RPMI8226 (cell line): ENCODE measurements around the gene PRKD2.
"Not testable (repeated sequence)": the region's sequence is repeated elsewhere in the genome, so short reads cannot be mapped to it uniquely, and the experiment has no call there.

Experiments
- DNase-seq: peaks from one replicate; pipeline ENCODE4 v3.0.0-alpha.2; 2015

PRKD2 gene

DNA sequence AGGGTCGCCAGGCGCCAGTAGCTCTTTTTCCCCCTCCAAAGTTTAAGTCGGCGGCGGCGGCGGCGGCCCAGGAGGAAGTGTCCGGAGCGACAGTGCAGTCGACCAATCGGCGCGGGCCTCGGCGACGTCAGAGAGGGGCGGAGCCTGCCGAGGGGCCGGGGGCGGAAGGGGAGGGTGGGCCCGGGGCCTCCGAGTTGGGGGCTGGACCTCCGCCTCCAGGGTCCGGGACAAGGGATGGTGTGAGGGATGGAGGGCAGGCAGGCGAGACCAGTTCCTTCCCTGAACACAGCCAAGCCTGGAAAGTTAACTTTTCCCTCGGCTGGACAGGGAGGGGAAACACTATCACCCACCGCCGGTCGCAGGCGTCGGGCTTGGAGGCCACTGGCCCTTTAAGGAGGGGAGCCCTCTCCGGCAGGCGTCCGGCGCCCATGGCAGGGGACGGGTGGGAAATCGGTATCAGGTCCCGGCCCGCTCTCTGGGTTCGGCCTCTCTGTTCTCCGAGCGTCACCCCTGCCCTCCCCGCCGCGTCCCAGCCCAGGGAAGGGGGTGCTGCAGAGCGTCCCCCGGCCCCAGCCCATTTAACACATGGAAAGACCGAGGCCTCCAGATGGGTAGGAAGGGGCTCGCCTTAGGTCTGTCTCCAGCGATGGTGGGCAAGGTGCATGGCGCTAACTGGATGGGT lies at the start of gene PRKD2:
Gene PRKD2 (minus strand): TSS at position 81 of the 682 bp plus-strand sequence. CDS start 744 bp downstream, outside the sequence.
- DNase-seq, result peak; percentile 84

DNA sequence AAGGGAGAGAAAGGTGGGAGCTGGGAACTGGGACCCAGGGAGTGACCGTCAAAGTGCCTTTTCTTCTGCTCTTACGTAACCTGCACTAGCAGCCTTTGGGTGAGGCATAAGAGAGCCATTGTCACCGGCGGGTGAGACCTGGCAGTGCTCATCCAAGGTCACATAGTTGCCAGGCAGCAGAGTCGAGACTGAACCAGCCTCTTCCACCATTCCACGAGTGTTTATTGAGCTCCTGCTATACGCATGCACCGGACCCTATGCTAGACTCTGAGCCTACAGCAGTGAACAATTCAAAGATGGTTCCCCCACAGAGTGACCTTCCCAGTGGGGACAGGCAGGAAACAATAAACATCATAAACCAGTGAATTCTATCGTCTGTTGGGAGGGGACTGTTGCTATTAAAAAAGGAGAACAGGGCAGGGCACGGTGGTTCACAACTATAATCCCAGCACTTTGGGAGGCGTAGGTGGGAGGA lies 47.9 kb upstream of the PRKD2 start:
- DNase-seq, result no peak

DNA sequence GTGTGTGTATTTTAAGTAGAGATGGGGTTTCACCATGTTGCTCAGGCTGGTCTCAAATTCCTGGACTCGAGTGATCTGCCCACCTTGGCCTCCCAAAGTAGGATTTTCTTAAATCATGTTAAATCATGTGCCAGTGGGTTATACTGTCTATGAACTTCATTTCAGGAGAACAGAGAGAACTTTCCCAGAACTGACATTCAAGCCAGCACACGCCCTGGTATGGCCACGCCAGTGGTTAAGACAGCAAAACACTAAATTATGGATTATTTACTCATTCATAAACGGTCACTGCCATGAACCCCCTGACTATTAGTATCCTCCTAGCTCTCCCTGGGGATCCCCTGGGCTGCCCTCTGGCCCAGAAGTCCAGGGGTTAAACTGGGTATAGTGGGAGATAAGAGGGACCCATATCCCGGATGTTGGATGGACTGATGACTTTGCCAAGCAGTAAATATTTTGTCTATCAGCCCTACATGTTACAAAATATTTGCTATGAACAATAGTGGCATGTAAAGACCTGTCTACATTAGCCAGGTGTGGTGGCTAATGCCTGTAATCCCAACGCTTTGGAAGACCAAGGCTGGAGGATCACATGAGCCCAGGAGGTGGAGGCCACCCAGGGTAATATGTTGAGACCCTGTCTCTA lies 45.5 kb upstream of the PRKD2 start:
- no peak for DNase-seq

DNA sequence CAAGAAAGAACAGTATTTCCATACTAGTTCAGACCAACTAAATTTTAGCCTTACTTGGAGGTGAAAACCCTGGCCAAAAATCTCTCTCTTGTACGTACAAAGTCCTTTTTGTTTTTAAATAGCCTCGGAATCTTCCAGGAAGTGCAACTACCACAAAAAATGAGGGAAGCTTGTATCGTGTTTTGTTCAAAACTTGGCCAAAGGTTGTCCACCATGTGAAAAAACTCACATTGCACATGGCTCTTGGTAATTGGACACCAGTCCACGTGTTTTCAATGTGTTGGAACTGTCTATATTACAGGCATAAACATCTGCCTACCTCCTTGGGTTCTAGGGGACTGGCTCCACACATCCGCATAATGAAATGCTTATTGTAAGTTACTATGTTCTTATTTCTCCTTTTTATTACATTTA lies 44.5 kb upstream of the PRKD2 start:
- DNase-seq, result no peak

DNA sequence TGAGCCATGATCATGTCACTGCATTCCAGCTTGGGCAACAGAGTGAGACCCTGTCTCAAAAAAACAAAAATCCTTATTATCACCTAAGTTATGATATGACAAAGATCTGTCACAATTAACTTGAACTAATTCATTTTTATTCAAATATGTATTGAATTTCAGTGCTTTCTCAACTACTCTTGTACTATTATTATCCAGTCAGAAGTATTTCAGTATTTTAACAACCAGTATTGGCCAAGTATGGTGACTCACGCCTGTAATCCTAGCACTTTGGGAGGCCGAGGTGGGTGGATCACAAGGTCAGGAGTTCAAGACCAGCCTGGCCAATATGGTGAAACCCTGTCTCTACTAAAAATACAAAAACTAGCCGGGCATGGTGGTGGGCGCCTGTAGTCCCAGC lies 44.0 kb upstream of the PRKD2 start:
- not testable (repeated sequence) for DNase-seq

DNA sequence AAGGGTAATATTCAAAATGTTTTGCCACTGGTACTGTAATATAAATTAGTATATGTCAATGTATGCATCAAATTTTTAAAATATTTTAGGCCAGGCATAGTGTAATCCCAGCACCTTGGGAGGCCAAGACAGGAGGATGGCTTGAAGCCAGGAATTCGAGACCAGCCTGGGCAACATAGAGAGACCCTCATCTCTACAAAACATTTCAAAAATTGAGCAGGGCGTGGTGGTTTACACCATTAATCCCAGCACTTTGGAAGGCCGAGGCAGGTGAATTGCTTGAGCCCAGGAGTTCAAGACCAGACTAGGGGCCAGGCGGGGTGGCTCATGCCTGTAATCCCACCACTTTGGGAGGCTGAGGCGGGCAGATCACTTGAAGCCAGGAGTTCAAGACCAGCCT lies 43.4 kb upstream of the PRKD2 start:
- no peak for DNase-seq

DNA sequence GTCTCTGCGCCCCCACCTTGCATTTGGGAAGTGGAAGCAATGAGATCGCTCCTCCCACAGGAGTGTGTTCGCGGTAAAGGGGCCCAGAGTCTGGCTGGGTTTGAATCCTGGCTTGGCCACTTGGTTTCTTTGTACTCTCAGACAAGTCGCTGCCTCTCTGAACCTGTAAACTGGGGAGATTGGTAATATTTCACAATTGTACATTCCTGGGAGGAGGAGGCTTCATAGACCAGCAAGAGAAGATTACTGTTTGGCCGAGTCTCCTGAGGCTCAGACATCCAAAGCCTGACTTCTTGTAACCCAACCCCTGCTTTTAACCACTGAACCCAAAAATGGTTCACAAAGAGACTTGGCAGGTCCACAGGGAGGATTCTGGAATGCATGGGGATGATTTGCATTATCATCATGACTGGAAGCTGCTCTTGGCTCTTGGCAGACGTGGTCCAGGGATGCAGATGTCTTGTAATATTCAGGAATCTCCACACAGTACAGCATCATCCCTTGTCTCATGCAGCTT lies 43.0 kb upstream of the PRKD2 start:
- DNase-seq, result no peak

DNA sequence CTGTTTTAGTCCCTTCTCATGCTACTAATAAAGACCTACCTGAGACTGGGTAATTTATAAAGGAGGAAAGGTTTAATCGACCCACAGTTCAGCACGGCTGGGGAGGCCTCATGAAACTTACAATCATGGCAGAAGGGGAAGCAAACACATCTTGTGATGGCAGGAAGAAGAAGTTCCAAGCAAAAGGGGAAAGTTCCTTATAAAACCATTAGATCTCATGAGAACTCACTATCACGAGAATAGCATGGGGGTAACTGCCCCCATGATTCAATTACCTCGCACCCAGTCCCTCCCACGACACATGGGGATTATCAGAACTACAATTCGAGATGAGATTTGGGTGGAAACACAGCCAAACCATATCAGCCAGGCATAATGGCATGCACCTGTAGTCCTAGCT lies 42.3 kb upstream of the PRKD2 start:
- DNase-seq, result no peak

DNA sequence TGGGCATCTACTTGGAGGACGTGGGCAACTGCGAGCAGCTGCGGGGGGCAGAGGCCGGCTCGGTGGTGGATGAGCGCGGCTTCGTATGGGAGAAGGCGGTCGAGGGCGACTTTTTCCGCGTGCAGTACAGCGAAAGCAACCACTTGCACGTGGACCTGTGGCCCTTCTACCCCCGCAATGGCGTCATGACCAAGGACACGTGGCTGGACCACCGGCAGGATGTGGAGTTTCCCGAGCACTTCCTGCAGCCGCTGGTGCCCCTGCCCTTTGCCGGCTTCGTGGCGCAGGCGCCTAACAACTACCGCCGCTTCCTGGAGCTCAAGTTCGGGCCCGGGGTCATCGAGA lies 39.6 kb upstream of the PRKD2 start:
- no peak for DNase-seq

DNA sequence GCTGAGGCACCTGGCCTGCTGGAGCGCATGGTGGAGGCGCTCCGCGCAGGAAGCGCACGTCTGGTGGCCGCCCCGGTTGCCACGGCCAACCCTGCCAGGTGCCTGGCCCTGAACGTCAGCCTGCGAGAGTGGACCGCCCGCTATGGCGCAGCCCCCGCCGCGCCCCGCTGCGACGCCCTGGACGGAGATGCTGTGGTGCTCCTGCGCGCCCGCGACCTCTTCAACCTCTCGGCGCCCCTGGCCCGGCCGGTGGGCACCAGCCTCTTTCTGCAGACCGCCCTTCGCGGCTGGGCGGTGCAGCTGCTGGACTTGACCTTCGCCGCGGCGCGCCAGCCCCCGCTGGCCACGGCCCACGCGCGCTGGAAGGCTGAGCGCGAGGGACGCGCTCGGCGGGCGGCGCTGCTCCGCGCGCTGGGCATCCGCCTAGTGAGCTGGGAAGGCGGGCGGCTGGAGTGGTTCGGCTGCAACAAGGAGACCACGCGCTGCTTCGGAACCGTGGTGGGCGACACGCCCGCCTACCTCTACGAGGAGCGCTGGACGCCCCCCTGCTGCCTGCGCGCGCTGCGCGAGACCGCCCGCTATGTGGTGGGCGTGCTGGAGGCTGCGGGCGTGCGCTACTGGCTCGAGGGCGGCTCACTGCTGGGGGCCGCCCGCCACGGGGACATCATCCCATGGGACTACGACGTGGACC lies 39.1 kb upstream of the PRKD2 start:
- DNase-seq, result no peak

DNA sequence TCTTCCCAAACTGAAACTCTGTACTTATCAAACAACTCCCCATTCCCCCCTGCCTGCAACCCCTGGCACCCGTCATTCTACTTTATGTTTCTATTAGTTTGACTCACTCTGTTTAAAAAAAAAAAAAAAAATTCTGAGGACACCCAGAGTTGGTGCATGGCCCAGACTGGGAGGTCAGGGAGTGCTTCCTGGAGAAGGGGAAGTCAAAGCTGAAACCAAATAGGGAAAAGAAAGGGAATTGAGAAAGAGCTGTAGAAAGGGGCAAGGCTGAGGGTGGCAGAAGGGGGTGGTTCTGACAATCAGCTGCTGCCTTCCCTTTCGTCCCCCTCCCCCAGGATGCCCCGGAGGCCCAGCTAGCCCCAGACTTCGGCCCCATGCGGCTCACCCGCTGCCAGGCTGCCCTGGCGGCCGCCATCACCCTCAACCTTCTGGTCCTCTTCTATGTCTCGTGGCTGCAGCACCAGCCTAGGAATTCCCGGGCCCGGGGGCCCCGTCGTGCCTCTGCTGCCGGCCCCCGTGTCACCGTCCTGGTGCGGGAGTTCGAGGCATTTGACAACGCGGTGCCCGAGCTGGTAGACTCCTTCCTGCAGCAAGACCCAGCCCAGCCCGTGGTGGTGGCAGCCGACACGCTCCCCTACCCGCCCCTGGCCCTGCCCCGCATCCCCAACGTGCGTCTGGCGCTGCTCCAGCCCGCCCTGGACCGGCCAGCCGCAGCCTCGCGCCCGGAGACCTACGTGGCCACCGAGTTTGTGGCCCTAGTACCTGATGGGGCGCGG lies 38.4 kb upstream of the PRKD2 start:
- no peak for DNase-seq

DNA sequence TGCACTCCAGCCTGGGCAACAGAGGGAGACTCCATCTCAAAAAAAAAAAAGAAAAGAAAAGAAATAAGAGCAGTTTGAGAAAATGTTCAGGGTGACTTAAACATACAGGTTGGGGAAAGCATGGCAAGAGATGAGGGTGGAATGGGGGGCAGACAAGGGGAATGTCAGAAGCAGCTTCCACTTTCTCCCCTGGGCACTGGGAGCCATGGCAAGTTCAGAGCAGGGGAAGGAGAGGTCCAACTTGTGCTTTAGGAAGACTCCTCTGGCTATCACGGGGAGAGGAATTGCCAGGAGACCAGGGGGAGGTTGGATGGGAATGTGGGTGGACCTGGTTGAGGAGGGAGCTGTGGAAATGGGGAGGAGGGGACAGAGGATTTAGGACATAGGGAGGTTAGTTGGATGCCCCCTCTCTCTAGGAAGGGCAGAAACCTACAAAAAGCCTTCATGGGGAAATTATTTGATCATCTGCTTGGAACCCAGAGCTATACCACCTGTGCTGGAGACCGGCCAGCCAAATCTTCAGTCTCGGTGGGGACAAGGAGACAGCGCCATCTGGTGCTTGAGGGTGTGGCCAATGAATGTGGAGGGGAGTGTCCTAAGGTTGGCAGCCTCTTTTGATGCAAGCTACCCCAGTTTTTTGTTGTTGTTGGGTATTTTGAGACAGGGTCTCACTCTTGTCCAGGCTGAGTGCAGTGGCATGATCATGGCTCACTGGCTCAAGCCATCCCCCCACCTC lies 36.7 kb upstream of the PRKD2 start:
- peak; percentile 88 for DNase-seq

DNA sequence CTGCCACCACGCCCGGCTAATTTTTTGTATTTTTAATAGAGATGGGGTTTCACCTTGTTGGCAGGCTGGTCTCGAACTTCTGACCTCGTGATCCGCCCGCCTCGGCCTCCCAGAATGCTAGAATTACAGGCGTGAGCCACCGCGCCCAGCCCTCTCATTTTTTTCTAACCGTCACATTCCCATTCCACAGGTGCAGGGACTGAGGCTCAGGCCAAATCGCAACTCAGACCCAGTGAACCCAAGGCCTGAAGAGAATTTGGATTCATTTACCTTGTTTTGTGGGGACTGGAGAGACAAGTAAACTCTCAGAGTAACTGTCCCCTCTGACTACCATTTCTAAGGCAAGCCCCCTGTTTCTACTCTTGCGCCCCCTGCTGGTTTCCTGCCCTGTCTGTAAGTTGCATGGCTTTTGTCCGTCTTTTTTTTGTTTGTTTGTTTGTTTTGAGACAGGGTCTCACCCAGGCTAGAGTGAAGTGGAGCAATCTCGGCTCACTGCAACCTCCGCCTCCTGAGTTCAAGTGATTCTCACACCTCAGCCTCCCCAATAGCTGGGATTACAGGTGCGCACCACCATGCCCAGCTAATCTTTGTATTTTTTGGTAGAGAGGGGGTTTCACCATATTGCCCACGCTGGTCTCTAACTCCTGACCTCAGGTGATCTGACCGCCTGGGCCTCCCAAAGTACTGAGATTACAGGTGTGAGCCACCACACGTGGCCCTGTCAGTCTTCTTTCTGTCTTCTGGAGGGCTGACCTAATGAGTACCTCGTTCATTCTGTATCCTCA lies 31.6 kb upstream of the PRKD2 start:
- peak; percentile 55 for DNase-seq

DNA sequence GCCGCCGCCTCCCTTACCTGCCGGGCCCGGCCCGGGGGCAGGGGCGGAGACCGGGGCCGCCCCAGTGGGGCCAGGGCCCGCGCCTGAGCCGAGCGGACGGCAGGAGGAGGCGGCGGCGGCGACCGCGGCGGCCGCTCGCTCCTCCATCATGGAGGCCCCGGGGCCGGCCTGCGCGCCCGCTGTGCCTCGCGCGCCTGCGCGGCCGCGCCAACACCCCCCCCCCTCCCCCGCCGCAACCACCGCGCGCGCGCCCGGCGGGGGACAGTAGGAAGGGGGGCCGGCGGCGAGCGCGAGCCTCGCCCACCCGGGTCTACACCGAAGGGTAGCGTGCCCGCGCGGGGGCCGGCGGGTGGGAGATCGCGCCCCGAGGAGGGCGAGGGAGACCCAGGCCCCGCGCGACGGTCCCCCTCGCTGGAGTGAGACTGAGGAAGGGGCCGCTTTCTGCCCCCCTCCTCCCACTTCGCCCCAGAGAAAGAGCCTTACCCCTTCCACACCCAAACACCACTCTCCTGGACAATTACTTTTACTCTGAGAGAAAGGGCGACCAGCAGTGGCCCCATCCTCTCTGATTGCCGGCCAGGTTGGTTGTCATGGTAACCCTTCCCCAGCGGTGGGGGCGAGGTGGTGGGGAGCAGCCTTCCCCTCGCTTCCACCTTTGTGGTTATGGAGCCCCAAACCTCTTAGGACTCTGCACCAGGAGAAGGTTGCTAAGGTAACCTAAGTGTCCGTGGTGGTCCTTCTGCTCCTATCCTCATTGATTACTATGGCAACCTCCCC lies 29.6 kb upstream of the PRKD2 start, which contains the start of gene STRN4:
Gene STRN4 (minus strand): TSS at position 170 of the 777 bp plus-strand sequence. CDS start 20 bp downstream, at position 150.
- peak; percentile 60 for DNase-seq

DNA sequence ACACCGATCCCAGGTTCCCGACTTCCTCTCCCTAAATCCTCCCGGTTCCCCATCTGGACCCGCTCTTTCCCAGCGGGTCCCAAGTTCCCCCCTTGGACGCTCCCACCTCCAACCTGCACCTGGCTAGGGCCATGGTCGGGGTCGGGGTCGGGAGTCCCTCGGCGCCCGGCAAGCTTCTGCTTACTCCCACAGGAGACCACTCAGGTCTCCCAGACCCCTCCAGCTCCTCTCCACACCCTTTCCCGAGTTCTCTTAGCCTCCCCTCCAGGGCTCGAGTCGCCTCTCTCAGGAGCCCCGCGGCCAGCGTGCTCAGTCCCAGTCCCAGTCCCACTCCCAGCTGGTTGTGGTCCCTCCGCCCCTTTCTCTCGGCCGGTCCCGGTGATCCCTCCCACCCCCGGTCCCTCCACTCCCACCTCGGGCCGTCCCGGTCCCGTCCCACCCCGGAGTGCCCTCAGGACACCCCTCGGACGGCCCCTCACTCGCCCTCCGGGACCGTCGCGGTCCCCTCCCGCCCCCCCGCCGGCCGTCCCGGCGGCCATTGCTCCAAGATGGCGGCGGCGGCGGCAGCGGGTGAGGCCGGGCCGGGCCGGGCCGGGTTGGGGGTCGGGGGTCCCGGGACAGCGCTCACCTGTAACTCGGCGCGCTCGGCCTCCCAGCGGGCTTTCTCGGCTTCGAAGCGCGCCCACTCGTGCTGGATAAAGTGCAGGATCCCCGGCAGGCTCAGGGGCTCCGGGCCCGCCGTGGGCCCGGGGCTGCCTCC lies 28.8 kb upstream of the PRKD2 start, which contains the start of gene FKRP:
Gene FKRP (plus strand): TSS at position 537 of the 760 bp plus-strand sequence. CDS start 9,394 bp downstream, outside the sequence.
- DNase-seq, result peak; percentile 10

DNA sequence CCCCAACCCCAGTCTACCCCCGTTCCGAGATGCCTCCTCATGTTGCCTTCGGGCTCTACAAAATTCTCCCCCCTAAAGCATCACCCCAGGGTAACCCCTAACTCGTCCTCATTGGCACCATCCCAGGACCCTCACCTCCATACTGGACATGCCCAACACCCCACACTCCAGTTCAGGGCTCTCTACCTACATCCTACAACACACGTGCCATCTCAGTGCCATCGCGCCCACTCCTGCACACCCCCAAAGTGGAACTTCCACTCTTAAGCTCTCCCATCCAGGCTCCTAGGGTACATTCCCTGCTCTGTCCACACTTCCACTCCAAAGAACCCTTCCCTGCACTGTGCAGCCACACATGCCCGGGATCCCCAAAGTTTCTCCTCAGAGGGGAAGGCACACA lies 28.1 kb upstream of the PRKD2 start:
- DNase-seq, result no peak

DNA sequence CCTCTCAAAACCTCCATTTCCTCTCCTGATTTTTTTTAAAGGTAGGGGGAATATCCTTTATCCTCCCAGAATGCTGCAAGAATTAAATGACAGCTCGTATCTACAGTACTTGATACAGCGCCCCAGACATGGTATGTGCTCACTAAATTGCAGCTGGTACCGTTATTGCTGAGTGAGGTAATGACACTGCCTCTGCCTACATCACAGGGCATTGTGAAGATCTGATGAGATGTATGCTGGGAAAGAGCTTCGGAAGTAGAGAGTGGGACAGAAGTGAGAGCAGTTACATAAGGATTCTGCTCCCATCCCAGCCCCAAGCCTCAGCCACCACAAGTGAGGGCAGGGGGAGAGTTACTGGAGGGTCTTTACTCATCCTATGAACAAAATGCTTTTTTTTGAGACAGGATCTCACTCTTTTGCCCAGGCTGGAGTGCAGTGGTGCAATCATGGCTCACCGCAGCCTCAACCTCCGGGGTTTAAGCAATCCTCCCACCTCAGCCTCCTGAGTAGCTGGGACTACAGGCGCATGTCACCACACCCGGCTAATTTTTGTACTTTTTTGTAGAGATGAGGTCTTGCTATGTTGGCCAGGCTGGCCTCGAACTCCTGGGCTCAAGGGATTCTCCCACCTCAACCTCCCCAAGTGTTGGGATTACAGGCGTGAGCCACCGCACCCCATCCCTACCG lies 27.2 kb upstream of the PRKD2 start:
- DNase-seq, result no peak

DNA sequence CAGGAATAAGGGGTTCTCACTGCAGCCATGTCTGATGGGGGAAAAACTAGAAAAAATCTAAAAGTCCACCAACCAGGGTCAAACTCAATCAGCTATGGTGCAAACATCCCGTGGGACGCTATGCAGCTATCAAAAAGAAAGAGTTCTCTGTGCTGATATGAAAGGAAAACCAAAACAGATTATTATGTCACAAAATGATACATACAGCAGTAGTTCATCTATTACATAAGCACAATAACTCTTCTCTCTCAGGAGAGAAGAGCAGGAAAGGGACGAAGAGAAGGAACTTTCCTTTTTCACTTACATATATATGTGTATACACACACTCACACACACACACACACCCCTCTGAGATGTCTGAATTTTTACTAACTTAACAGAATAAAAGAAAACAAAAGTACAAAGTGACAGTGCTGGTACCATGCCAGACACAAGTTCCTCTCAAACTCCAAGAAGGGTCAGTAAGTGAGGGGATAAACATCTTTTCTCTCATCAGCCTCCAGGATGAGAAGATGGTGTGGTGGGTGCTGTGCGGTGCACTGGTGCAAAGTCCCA lies 26.1 kb upstream of the PRKD2 start:
- DNase-seq, result no peak

DNA sequence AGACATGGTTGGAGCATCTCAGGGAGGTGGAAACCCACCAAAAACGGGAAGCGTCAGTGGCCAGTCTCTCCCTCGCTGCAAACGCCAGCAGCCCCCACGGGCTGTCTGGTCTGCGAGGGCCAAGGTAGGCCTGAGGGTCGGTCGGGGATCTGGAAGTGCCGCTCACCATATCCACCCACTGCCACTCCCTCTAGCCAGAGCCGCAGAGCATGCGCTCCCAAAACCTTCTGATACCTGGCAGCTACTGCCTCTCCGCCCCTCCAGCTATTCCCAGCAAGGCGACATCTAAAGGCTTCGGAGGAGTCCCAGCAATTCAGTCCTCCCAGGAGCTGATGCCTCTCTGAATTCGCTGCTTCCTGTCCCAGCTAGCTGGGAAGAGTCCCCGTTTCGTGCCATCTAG lies 24.5 kb upstream of the PRKD2 start:
- DNase-seq, result no peak
